ENCODE data around the gene MMP12.

DNA sequence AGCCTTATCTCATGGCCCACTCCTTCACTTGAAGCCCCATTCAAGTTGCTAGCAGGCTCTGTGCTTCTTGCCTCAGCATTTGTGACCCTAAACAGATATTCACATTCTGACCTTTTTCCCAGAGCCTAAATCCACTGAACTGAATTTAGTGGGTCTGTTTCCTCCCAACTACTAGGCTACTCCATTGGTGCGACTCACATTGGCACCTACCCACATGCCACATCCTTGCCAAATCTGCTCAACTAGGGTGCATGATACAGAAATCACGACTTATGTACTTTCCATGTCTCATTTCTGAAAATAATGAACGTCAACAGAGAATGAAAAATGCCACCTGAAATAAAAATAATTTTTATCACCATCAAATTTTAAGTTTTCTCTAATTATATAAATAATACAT lies 8.4 kb upstream of the MMP12 start:
- TF ChIP-seq, protein P1, sequence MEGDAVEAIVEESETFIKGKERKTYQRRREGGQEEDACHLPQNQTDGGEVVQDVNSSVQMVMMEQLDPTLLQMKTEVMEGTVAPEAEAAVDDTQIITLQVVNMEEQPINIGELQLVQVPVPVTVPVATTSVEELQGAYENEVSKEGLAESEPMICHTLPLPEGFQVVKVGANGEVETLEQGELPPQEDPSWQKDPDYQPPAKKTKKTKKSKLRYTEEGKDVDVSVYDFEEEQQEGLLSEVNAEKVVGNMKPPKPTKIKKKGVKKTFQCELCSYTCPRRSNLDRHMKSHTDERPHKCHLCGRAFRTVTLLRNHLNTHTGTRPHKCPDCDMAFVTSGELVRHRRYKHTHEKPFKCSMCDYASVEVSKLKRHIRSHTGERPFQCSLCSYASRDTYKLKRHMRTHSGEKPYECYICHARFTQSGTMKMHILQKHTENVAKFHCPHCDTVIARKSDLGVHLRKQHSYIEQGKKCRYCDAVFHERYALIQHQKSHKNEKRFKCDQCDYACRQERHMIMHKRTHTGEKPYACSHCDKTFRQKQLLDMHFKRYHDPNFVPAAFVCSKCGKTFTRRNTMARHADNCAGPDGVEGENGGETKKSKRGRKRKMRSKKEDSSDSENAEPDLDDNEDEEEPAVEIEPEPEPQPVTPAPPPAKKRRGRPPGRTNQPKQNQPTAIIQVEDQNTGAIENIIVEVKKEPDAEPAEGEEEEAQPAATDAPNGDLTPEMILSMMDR (IDR thresholded peaks at IDR 0.05): no peak
- no peak for TF ChIP-seq POLR2A (IDR thresholded peaks at IDR 0.05)

Measured in right lobe of liver (tissue), 4 donors.